K562 (cell line): ENCODE measurements around the gene DNA2. TPM values are rescaled to one million over a fixed set of nuclear protein-coding genes. Genes with fewer than 3 reads are reported as not detected.

Source experiments
- CBX1 ChIP-seq: sonication (generic); IDR thresholded peaks from 2 replicates; pipeline ENCODE4 v1.6.1; 2016; ENCODE audit warnings: antibody characterized with exemption, low read depth, mild to moderate bottlenecking
- HMGXB4 ChIP-seq: sonication (generic); formaldehyde crosslinking; IDR thresholded peaks from 2 replicates; pipeline ENCODE4 v1.8.1; 2023; ENCODE audit warnings: mild to moderate bottlenecking, missing genetic modification reagents
- KHSRP ChIP-seq: fragments of 450-650 bp; IDR thresholded peaks from 2 replicates; pipeline ENCODE4 v1.6.1; 2017
- MTA3 ChIP-seq: fragments of 450-650 bp; formaldehyde crosslinking; IDR thresholded peaks from 2 replicates; pipeline ENCODE4 v1.6.1; 2017; ENCODE audit warnings: mild to moderate bottlenecking, borderline replicate concordance
- NRF1 ChIP-seq, 2 experiments: fragments of 450-650 bp; IDR thresholded peaks in 1 of 2; conservative IDR thresholded peaks in 1 of 2; 2 replicates each; pipeline ENCODE4 v1.6.1; 2014; ENCODE audit warnings: mild to moderate bottlenecking in 2 of 2
- PHF8 ChIP-seq: fragments of 200-600 bp; sonication (generic); IDR thresholded peaks from 2 replicates; pipeline ENCODE4 v1.6.1; 2012; ENCODE audit warnings: mixed run types, mild to moderate bottlenecking, inconsistent platforms, low read length, moderate library complexity, borderline replicate concordance
- RBM34 ChIP-seq: fragments of 200-400 bp; formaldehyde crosslinking; IDR thresholded peaks from 2 replicates; pipeline ENCODE4 v1.6.1; 2018; ENCODE audit warnings: low read length, borderline replicate concordance; ENCODE audit not compliant: insufficient read depth
- REST ChIP-seq, 2 experiments: fragments of 450-650 bp; formaldehyde crosslinking in 1 of 2; IDR thresholded peaks; 2 replicates each; pipeline versions ENCODE4 v1.4.0 to v1.6.1; 2014 to 2020; ENCODE audit warnings: mild to moderate bottlenecking in 2 of 2, borderline replicate concordance in 1 of 2, low read depth in 1 of 2
- RFX1 ChIP-seq: fragments of 450-650 bp; IDR thresholded peaks from 2 replicates; pipeline ENCODE4 v1.6.1; 2016; ENCODE audit warnings: mild to moderate bottlenecking, moderate library complexity
- SMAD2 ChIP-seq: fragments of 150-350 bp; IDR thresholded peaks from 2 replicates; pipeline ENCODE4 v1.6.1; 2014; ENCODE audit warnings: low read depth, mild to moderate bottlenecking, low read length
- ZNF175 ChIP-seq: fragments of 200-800 bp; sonication (Bioruptor generic); IDR thresholded peaks from 2 replicates; pipeline ENCODE4 v1.6.1; 2016; ENCODE audit warnings: low read depth, mild to moderate bottlenecking, missing genetic modification characterization, missing compliant biosample characterization
- ZNF586 ChIP-seq: fragments of 450-650 bp; formaldehyde crosslinking; conservative IDR thresholded peaks from 2 replicates; pipeline ENCODE4 v1.4.0; 2020; ENCODE audit warnings: mild to moderate bottlenecking, moderate library complexity
- ZNF639 ChIP-seq, 2 experiments: fragments of 200-800 bp in 1 of 2; sonication (Bioruptor generic) in 1 of 2; sonication (generic) in 1 of 2; formaldehyde crosslinking in 1 of 2; IDR thresholded peaks in 1 of 2; conservative IDR thresholded peaks in 1 of 2; 2 replicates each; pipeline versions ENCODE4 v1.5.0 to v1.6.1; 2016 to 2020; ENCODE audit warnings: missing compliant biosample characterization in 1 of 2, missing genetic modification characterization in 1 of 2, missing genetic modification reagents in 1 of 2
- polyA plus RNA-seq, 8 experiments: library from polyadenylated mRNA; depleted of rRNA in 4 of 8; stranded (reverse) in 5 of 8; unstranded in 3 of 8; fragments of >200 nt; fragmentation: Nextera tagmentation in 2 of 8; fragmentation: Illumina TruSeq in 1 of 8; extraction: Ambion mirVana in 2 of 8; extraction: Trizol in 1 of 8; gene quantifications; 2 replicates each; pipeline versions ENCODE4 v1.2.1 to v1.2.3, GENCODE V29; 2011 to 2014; ENCODE audit warnings: inconsistent platforms in 1 of 8, missing spikeins in 1 of 8
- total RNA-seq, 7 experiments: library from RNA; depleted of rRNA in 6 of 7; stranded (reverse); fragments of >200 nt in 6 of 7; fragmentation: Illumina TruSeq in 2 of 7; extraction: Trizol in 2 of 7; gene quantifications; 2 replicates each; pipeline versions ENCODE4 v1.2.1 to v1.2.3, GENCODE V29; 2011 to 2021; ENCODE audit warnings: low replicate concordance in 1 of 7

Gene DNA2
- total and polyA plus RNA-seq, 9 of the 15 experiments (the other 6 are each of a cell fraction or from before 2014, with no cell fraction given): 24.6 to 51.4 (median 40.8) TPM

GRCh38 chr10:68406815-68407548 is 64.8 kb downstream of the DNA2 start, which contains the start of gene RUFY2 (continued):
- TF ChIP-seq REST (IDR thresholded peaks at IDR 0.05; ENCODE audit: borderline replicate concordance) (0 out of 2 replicates have a peak, but pooled peaks have one; percentile 8), REST (CRISPR knock-in tag; IDR thresholded peaks at IDR 0.05; ENCODE audit: low read depth) (peak; percentile 60; the same call in 1 of the 2 replicates), NRF1 (conservative IDR thresholded peaks at IDR 0.05 in 1 of 2, IDR thresholded peaks at IDR 0.05 in 1 of 2) (peak; percentile 71 to 75), ZNF175 (CRISPR knock-in tag) (no peak), KHSRP (no peak), MTA3 (peak; percentile 44), RFX1 (peak; percentile 98), CBX1 (peak; percentile 78; the same call in 1 of the 2 replicates), RBM34 (no peak), PHF8 (peak; percentile 98), ZNF639 (CRISPR knock-in tag; conservative IDR thresholded peaks at IDR 0.05 in 1 of 2, IDR thresholded peaks at IDR 0.05 in 1 of 2) (peak in 1 of 2 experiments; percentile 22; a peak in 1 of 4 replicates), SMAD2 (no peak), HMGXB4 (CRISPR knock-in tag) (peak; percentile 81), ZNF586 (CRISPR knock-in tag) (no peak)
